Panc1 (cell line): ENCODE data around the gene ODC1.

Source experiments
- CTCF ChIP-seq: fragments of 450-650 bp; IDR thresholded peaks from 2 replicates; pipeline ENCODE4 v1.5.1; 2017; ENCODE audit warnings: mild to moderate bottlenecking
- POLR2AphosphoS5 ChIP-seq: IDR thresholded peaks from 2 replicates; pipeline ENCODE4 v1.6.1; 2012; ENCODE audit warnings: mild to moderate bottlenecking, low read depth, low read length, moderate library complexity
- REST ChIP-seq, 2 experiments: IDR thresholded peaks; 2 replicates each; pipeline ENCODE4 v1.6.1; 2011 to 2012; ENCODE audit warnings: low read depth in 2 of 2, control low read depth in 1 of 2, low read length in 1 of 2, mild to moderate bottlenecking in 1 of 2, moderate library complexity in 1 of 2; ENCODE audit not compliant: insufficient read depth in 1 of 2

DNA sequence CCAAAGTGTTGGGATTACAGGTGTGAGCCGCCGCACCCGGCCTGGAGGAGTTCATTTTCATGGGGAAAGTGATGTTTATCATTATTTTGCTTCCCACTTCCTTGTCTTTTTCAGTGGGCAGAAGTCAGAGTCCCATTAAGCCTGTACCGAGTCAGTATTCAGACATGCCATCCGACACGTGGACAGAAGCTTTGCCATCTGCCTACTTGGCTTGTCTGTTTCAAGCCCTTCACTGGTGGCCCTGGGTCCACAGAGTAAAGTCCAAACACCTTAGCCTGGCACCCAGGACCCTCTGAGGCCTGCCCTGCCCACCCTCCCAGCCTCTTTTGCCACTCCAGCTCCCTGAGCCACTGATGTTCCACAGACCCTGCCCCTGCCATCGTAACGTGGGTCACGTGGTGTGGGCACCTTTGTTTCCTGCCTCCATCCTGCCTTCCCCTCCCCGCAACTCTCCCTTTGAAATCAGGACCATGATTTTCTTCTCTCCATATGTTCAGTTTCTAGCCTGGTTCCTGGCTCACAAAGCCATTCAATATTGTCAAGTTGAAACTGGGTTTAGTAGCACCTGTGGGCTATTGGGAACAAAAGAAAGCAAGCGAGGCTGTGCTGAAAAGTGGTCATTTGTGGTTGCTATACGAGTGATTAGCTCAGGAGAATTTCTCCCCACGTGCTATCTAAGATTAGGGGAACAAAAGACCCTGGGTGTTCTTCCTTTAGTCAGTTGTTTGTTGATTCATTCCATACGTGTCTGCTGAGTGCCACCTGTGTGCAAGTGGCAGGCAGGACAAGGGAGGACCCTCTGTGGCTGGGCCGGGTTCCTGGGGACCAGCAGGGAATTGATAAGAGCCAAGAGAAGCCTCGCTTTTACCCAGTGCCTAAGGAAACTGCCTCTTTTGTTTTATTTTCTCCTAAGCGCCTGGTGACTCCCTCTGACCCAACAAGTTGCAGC is 5.1 kb upstream of the ODC1 start:
- TF ChIP-seq CTCF: no peak
- TF ChIP-seq REST (IDR thresholded peaks at IDR 0.05; ENCODE audit: insufficient read depth in 1 of 2, low read depth in 2 of 2, low read length in 1 of 2): no peak
- no peak for TF ChIP-seq POLR2AphosphoS5
